ENCODE results near the gene RSBN1.

GRCh38 chr1:113760102-113761080 lies 51.9 kb downstream of the RSBN1 start:
- no peak for TF ChIP-seq POLR2AphosphoS5 (IDR thresholded peaks at IDR 0.05; ENCODE audit: low read depth, low read length)
- no peak for TF ChIP-seq CBX3 (IDR thresholded peaks at IDR 0.05; ENCODE audit: low read depth)
